GM21447 (cell line): ENCODE results near the gene PDK1.

Experiments used
- ATAC-seq: cut with Tn5 transposase; IDR thresholded peaks from one replicate; pipeline ENCODE4 v1.9.1; 2021; ENCODE audit not compliant: unreplicated experiment

Gene PDK1

GRCh38 chr2:172639256-172639655 is 83.4 kb downstream of the PDK1 start:
- ATAC-seq, result no peak

DNA sequence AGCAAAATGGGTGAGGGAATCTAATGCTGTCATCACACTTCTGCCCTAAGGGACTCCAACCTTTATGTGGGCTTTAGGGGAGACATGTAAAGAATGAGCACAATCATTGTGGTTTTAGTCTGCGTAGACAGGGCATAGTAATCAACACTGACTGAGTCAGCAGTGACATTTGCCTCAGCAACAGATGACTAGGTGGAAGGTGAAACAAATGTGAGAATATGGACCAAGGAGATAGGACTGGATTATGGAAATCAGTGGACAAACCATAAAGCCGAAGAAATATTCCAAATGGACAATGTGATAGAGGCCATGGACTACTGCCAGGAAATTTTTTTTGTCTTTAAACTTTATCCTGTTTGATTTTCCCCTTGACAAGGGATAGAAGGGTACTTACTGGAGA is 83.9 kb downstream of the PDK1 start:
- ATAC-seq, result no peak

GRCh38 chr2:172640389-172640788 is 84.5 kb downstream of the PDK1 start:
- ATAC-seq, result no peak

DNA sequence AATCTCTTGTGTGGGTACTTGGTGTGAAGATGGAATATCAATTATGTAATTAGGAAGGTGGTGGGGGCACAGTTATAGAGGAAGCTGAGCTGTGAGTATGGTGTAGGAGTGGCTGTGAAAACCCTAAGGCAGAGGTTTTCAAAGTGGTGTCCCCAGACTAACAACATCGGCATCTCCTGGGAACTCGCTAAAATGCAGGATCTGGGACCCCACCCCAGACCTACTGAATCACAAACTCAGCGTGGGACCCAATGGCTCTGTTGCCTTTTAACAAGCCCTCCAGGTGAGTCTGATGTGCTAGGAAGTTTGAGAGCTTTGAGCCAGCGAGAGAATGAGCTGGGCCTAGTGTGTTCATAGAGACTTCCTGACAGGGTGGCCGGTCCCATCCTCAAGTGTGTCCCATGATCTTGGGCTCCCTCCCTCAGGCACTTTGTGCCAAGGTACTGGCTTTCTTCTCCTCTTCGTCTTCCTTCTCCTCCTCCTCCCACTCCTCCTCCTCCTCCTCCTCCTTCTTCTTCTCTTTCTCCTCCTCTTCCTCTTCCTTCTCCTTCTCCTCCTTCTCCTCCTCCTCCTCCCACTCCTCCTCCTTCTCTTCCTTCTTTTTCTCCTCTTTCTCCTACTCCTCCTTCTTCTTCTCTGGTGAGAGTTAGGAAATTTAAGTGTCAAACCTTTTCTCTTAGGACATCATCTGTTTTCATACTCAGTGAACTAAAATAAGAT is 86.6 kb downstream of the PDK1 start:
- ATAC-seq, result no peak

DNA sequence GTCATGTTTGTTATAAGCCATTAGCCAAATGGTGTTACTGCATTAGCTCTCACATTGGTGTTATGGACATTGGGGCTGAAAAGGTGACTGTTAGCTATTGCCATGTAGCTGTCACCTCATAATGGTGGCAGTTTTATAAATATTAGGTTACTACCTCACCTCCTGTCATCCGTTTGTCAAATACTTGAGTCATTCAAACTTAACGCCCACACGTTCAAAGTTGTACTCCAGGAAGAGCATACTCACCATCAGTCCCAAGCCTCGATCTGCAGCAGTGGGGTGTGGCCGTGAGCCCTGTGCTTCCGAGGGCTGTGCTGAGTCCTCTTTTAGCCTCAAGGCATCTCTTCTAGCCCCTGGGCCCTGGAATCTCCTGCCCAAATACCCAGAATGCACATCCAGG is 87.3 kb downstream of the PDK1 start:
- ATAC-seq, result no peak

GRCh38 chr2:172647439-172647838 is 91.5 kb downstream of the PDK1 start:
- no peak for ATAC-seq

GRCh38 chr2:172655091-172655837 is 99.4 kb downstream of the PDK1 start:
- ATAC-seq, result no peak

DNA sequence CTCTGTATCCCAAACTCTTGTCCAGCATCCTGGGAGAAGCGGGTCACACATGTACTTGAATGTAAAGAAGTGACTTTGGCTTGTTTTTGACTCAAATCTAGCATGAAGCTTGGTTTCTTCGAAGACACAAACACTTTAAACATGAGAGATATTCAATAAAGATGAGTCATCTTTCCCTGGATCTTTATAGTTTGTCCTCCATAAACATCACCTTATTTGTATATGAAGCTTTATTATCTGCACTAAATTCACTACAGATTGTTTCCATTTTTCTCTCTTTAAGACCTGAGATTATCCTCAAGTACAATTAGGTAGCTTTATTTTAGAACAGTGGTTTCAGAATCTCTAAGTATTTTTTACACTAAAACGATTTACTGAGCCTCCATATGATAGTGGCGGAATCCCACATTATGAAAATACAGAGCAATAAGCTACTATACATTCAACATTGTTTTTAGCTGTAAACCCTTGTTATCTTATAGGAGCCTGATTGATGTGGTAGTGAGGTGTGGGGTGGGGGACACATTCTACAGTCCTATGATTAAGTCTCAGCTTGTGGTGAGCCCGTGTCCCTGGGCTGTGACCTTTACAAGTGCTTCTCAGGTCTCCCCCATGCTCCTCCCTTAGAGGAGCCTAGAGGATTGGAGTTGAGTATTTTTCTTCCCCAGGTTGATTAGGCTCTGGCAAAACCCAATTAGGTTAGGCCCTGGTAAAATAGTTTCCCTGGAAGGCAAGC is 100.1 kb downstream of the PDK1 start:
- no peak for ATAC-seq
